CD4-positive, alpha-beta T cell treated with Interleukin-17A for 1 hour (primary cell): ENCODE results near the gene KCND3.

ENCODE experiments used
- DNase-seq: peaks from one replicate; pipeline ENCODE4 v3.0.0-alpha.2; 2020

KCND3 gene

GRCh38 chr1:111989531-111990025 is at the start of gene KCND3:
TSS of gene KCND3 (minus strand) at chr1:111989668.
- DNase-seq = no peak

- DNase-seq = no peak
Observed at GRCh38 chr1:112034277-112034676, 44.8 kb upstream of the KCND3 start.

GRCh38 chr1:112033439-112034120 is 44.1 kb upstream of the KCND3 start:
- DNase-seq = no peak

- DNase-seq = no peak
Observed at GRCh38 chr1:112030157-112030556, 40.7 kb upstream of the KCND3 start.

- DNase-seq = no peak
Observed at GRCh38 chr1:112027696-112028095, 38.2 kb upstream of the KCND3 start.

GRCh38 chr1:112026501-112026900 is 37.0 kb upstream of the KCND3 start:
- DNase-seq = no peak

- no peak for DNase-seq
Observed at GRCh38 chr1:112026016-112026415, 36.5 kb upstream of the KCND3 start.

- DNase-seq = no peak
Observed at GRCh38 chr1:112021263-112021662, 31.8 kb upstream of the KCND3 start.

- no peak for DNase-seq
Observed at GRCh38 chr1:112017183-112017582, 27.7 kb upstream of the KCND3 start.

GRCh38 chr1:112012823-112013222 is 23.4 kb upstream of the KCND3 start:
- no peak for DNase-seq

- no peak for DNase-seq
Observed at GRCh38 chr1:112011202-112011601, 21.7 kb upstream of the KCND3 start.

- DNase-seq = no peak
Observed at GRCh38 chr1:112007169-112007568, 17.7 kb upstream of the KCND3 start.

GRCh38 chr1:112006416-112007025 is 17.1 kb upstream of the KCND3 start:
- no peak for DNase-seq

GRCh38 chr1:112004076-112004475 is 14.6 kb upstream of the KCND3 start:
- DNase-seq = no peak

GRCh38 chr1:112002514-112002913 is 13.0 kb upstream of the KCND3 start:
- DNase-seq = no peak

GRCh38 chr1:112001436-112001835 is 12.0 kb upstream of the KCND3 start:
- no peak for DNase-seq

GRCh38 chr1:112000048-112000447 is 10.6 kb upstream of the KCND3 start:
- no peak for DNase-seq

GRCh38 chr1:111998332-111998731 is 8.9 kb upstream of the KCND3 start:
- DNase-seq = no peak

- no peak for DNase-seq
Observed at GRCh38 chr1:111992476-111992875, 3.0 kb upstream of the KCND3 start.

GRCh38 chr1:111990878-111991718 is 1.6 kb upstream of the KCND3 start:
- DNase-seq = no peak

- no peak for DNase-seq
Observed at GRCh38 chr1:111990026-111990877, 784 bp upstream of the KCND3 start.

- no peak for DNase-seq
Observed at GRCh38 chr1:111988743-111989453, 570 bp downstream of the KCND3 start.
